ENCODE measurements around the gene TYRP1. TPM values are rescaled to one million over a fixed set of nuclear protein-coding genes. Genes with fewer than 3 reads are reported as not detected.

TYRP1 gene
- total RNA-seq, 3 donors from 2014 or later (not counting 1 experiment from before 2014, with no cell fraction given), result not detected

DNA sequence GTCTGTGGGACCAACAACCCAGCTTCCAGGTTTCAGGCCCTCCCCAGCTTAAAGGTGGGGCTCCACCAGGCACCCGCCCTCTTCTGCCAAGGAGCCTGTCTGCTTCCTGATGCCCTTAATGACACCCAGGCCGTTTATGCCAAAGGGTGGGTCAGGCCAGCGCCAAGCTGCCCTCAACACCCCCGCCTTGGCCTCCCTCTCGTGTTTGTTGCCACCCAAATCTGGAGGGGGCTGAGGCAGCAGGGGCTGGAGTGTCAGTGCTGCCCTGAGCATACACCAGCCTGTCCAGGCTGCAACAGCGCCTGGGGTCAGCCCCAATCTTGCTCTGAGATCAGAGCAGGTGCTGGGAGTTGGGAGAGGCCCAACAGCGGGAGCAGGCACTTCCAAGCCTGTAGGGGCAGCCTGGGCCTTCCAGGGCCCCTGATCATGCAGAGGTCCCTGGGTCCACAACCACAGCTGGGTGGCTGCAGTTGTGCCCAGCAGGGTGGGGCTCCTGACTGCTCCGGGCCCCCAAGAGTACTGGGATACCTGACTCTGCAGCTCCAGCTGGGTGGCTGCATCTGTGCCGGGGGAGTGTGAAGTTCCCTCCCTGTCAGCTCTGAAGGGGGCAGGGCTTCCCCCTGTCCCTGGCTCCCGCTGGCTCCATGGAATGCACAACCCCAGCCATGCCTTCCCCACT lies 34.5 kb upstream of the TYRP1 start:
- Mint-ChIP-seq H3K27ac (no peak overlapping the region), H3K4me3 (no peak overlapping the region), H3K36me3 (peaks cover 9% of the 10 kb centered on the region), H3K27me3 (ENCODE audit: low read depth in 2 of 2) (no peaks in the 10 kb centered on the region), H3K4me1 (no peaks in the 10 kb centered on the region), H3K9me3 (peaks cover 16 to 22% of the 10 kb centered on the region in 2 donors)
- no peaks in the 10 kb centered on the region for H3K4me1 ChIP-seq (ENCODE audit: control insufficient read depth, insufficient read depth, low read length)
- H3K27ac ChIP-seq (ENCODE audit: low read length), result no peak overlapping the region
- H3K9me3 ChIP-seq (ENCODE audit: control insufficient read depth, insufficient read depth, low read length), result peaks cover 10% of the 10 kb centered on the region
- ATAC-seq (no peak), DNase-seq (no peak)
- intact Hi-C loops (cut with micrococcal nuclease), result no loop called here
- TF ChIP-seq, protein P1, sequence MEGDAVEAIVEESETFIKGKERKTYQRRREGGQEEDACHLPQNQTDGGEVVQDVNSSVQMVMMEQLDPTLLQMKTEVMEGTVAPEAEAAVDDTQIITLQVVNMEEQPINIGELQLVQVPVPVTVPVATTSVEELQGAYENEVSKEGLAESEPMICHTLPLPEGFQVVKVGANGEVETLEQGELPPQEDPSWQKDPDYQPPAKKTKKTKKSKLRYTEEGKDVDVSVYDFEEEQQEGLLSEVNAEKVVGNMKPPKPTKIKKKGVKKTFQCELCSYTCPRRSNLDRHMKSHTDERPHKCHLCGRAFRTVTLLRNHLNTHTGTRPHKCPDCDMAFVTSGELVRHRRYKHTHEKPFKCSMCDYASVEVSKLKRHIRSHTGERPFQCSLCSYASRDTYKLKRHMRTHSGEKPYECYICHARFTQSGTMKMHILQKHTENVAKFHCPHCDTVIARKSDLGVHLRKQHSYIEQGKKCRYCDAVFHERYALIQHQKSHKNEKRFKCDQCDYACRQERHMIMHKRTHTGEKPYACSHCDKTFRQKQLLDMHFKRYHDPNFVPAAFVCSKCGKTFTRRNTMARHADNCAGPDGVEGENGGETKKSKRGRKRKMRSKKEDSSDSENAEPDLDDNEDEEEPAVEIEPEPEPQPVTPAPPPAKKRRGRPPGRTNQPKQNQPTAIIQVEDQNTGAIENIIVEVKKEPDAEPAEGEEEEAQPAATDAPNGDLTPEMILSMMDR (IDR thresholded peaks at IDR 0.05), result no peak
- 71% methylated on average over 10 of the region's 10 CpGs for WGBS (ENCODE audit: insufficient coverage)
- H3K36me3 ChIP-seq (ENCODE audit: control insufficient read depth, insufficient read depth, low read length), result no peaks in the 10 kb centered on the region
- H3K4me3 ChIP-seq (ENCODE audit: low read length), result no peak overlapping the region
- no peaks in the 10 kb centered on the region for H3K27me3 ChIP-seq (ENCODE audit: control insufficient read depth, insufficient read depth, low read length)

DNA sequence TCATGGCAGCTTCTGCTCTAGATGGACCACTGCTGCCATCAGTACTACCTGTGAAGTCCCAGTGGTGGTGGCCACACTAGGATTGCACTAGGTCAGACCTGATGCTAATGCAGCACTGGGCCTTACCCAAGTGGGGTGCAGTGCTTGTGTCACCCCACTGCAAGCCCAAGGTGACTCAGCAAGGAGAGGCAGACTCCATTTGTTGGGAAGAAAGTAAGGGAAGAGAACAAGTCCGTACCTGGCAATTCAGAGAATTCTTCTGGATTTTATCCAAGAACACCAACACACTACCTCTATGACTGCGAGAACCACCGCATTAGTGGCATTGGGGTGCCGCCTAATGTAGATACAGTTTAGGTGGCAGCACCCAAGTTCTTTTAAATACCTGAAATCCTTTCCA lies 34.0 kb upstream of the TYRP1 start:
- 95% methylated on average over 4 of the region's 4 CpGs for WGBS (ENCODE audit: insufficient coverage)

DNA sequence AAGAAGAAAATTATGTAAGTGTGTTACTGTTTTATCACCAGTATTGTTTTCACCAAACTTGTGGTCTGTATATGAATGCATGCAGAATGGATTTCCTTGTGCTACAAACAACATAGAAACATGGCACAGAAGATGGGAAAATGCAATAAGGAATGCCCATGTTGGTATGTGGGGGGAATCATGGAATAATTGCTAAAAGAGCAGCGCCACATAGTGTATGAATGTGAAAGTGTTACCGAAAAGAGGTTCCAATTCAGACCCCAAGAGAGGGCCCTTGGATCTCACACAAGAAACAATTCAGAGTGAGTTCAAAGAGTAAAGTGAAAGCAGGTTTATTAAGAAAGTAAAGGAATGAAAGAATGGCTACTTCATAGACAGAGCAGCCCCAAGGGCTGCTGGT lies 26.4 kb upstream of the TYRP1 start:
- Mint-ChIP-seq H3K36me3 (peaks cover 13% of the 10 kb centered on the region), H3K4me1 (no peaks in the 10 kb centered on the region), H3K27me3 (ENCODE audit: low read depth in 2 of 2) (no peaks in the 10 kb centered on the region), H3K4me3 (no peak overlapping the region), H3K27ac (no peak overlapping the region), H3K9me3 (peaks cover 17 to 19% of the 10 kb centered on the region in 2 donors)
- WGBS (ENCODE audit: insufficient coverage), result 89% methylated on average over 2 of the region's 2 CpGs
- H3K4me3 ChIP-seq (ENCODE audit: low read length), result no peak overlapping the region
- no peaks in the 10 kb centered on the region for H3K27me3 ChIP-seq (ENCODE audit: control insufficient read depth, insufficient read depth, low read length)
- no peaks in the 10 kb centered on the region for H3K4me1 ChIP-seq (ENCODE audit: control insufficient read depth, insufficient read depth, low read length)
- no peak for DNase-seq
- TF ChIP-seq, protein P1 (IDR thresholded peaks at IDR 0.05), result no peak
- ATAC-seq, result no peak
- intact Hi-C loops (cut with micrococcal nuclease), result no loop called here
- no peak overlapping the region for H3K27ac ChIP-seq (ENCODE audit: low read length)
- no peaks in the 10 kb centered on the region for H3K36me3 ChIP-seq (ENCODE audit: control insufficient read depth, insufficient read depth, low read length)
- no peaks in the 10 kb centered on the region for H3K9me3 ChIP-seq (ENCODE audit: control insufficient read depth, insufficient read depth, low read length)

More for the DNA sequence above, 34.0 kb upstream of the TYRP1 start:
- Histone ChIP-seq H3K27me3 (ENCODE audit: control insufficient read depth, insufficient read depth, low read length) (no peaks in the 10 kb centered on the region), H3K27ac (ENCODE audit: low read length) (no peak overlapping the region), H3K9me3 (ENCODE audit: control insufficient read depth, insufficient read depth, low read length) (peaks cover 10% of the 10 kb centered on the region), H3K36me3 (ENCODE audit: control insufficient read depth, insufficient read depth, low read length) (no peaks in the 10 kb centered on the region), H3K4me3 (ENCODE audit: low read length) (no peak overlapping the region), H3K4me1 (ENCODE audit: control insufficient read depth, insufficient read depth, low read length) (no peaks in the 10 kb centered on the region)
- TF ChIP-seq, protein P1 (IDR thresholded peaks at IDR 0.05), result no peak
- H3K4me3 Mint-ChIP-seq, result no peak overlapping the region
- no peak overlapping the region for H3K27ac Mint-ChIP-seq
- ATAC-seq (no peak), DNase-seq (no peak)
- H3K27me3 Mint-ChIP-seq (ENCODE audit: low read depth in 2 of 2), result no peaks in the 10 kb centered on the region
- peaks cover 13% of the 10 kb centered on the region for H3K36me3 Mint-ChIP-seq
- peaks cover 16 to 22% of the 10 kb centered on the region in 2 donors for H3K9me3 Mint-ChIP-seq
- intact Hi-C loops (cut with micrococcal nuclease), result no loop called here
- no peaks in the 10 kb centered on the region for H3K4me1 Mint-ChIP-seq

DNA sequence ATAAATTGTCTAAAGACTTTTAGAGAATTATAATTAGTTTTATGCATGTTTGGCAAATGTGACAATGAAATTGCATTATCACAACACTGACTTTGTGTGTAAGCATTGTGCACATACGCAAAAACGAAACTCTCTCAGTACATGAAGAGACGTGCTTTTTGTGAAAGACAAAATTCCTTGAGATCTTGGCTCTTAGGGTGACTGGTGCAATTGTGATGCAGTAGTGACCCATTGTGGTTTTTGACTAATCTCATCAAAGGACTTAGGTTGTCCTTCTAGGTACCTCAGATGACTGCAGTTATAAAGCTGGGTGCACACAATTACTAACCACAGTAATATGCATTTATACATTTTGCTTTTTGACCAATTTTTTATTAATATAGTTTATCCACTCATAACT lies 25.3 kb upstream of the TYRP1 start:
- DNase-seq (no peak), ATAC-seq (no peak)
- TF ChIP-seq, protein P1 (IDR thresholded peaks at IDR 0.05), result no peak
- H3K27me3 ChIP-seq (ENCODE audit: control insufficient read depth, insufficient read depth, low read length), result no peaks in the 10 kb centered on the region
- H3K4me3 Mint-ChIP-seq, result no peak overlapping the region
- peaks cover 12% of the 10 kb centered on the region for H3K36me3 Mint-ChIP-seq
- H3K36me3 ChIP-seq (ENCODE audit: control insufficient read depth, insufficient read depth, low read length), result no peaks in the 10 kb centered on the region
- no peaks in the 10 kb centered on the region for H3K4me1 Mint-ChIP-seq
- 83% methylated on average over 3 of the region's 3 CpGs for WGBS (ENCODE audit: insufficient coverage)
- H3K9me3 Mint-ChIP-seq, result peaks cover 12 to 17% of the 10 kb centered on the region in 2 donors
- intact Hi-C loops (cut with micrococcal nuclease), result no loop called here
- H3K9me3 ChIP-seq (ENCODE audit: control insufficient read depth, insufficient read depth, low read length), result no peaks in the 10 kb centered on the region
- H3K4me1 ChIP-seq (ENCODE audit: control insufficient read depth, insufficient read depth, low read length), result no peaks in the 10 kb centered on the region
- no peak overlapping the region for H3K27ac ChIP-seq (ENCODE audit: low read length)
- H3K27me3 Mint-ChIP-seq (ENCODE audit: low read depth in 2 of 2), result no peaks in the 10 kb centered on the region
- no peak overlapping the region for H3K27ac Mint-ChIP-seq
- no peak overlapping the region for H3K4me3 ChIP-seq (ENCODE audit: low read length)

Measured in natural killer cell (primary cell).